Loucy (cell line): ENCODE measurements around the gene BTG4.
A peak's percentile ranks its signal among the peaks of the same experiment; 100 is the strongest.

Source experiments
- H2AFZ ChIP-seq: fragments of 200-600 bp; sonication (generic); 2 replicates; pipeline ENCODE4 v1.6.0; 2016; ENCODE audit warnings: antibody characterized with exemption, mild to moderate bottlenecking, low read length, moderate library complexity
- H3F3A ChIP-seq: fragments of 200-600 bp; 2 replicates; pipeline ENCODE4 v1.6.0; 2016; ENCODE audit warnings: antibody characterized with exemption, low read depth, mild to moderate bottlenecking
- H3K27me3 ChIP-seq: fragments of 200-600 bp; sonication (generic); 2 replicates; pipeline ENCODE4 v1.6.1; 2014; ENCODE audit warnings: low read length, mild to moderate bottlenecking; ENCODE audit not compliant: insufficient read depth, poor library complexity, severe bottlenecking
- H3K36me3 ChIP-seq: fragments of 200-600 bp; sonication (generic); 2 replicates; pipeline ENCODE4 v1.6.1; 2016; ENCODE audit warnings: low read length; ENCODE audit not compliant: insufficient read depth
- H3K4me1 ChIP-seq: fragments of 200-600 bp; sonication (generic); 2 replicates; pipeline ENCODE4 v1.5.1; 2014; ENCODE audit warnings: low read length, mild to moderate bottlenecking; ENCODE audit not compliant: insufficient read depth, poor library complexity, severe bottlenecking
- H3K4me2 ChIP-seq: fragments of 200-600 bp; sonication (generic); 2 replicates; pipeline ENCODE4 v1.6.0; 2014; ENCODE audit warnings: antibody characterized with exemption, low read length, low read depth, mild to moderate bottlenecking; ENCODE audit not compliant: poor library complexity, severe bottlenecking
- H3K4me3 ChIP-seq: fragments of 200-600 bp; sonication (generic); 2 replicates; pipeline ENCODE4 v1.5.1; 2014; ENCODE audit warnings: low read length, mild to moderate bottlenecking, mixed read lengths; ENCODE audit not compliant: poor library complexity, severe bottlenecking
- H3K79me2 ChIP-seq: fragments of 200-600 bp; sonication (generic); 2 replicates; pipeline ENCODE4 v1.6.1; 2014; ENCODE audit warnings: low read length; ENCODE audit not compliant: insufficient read depth
- H3K9ac ChIP-seq: fragments of 200-600 bp; sonication (generic); 2 replicates; pipeline ENCODE4 v1.6.0; 2014; ENCODE audit warnings: mild to moderate bottlenecking, low read depth, low read length, moderate library complexity; ENCODE audit not compliant: poor library complexity, severe bottlenecking
- H3K9me2 ChIP-seq: fragments of 200-600 bp; sonication (generic); replicated peaks from 2 replicates; pipeline ENCODE4 v1.6.1; 2016; ENCODE audit warnings: low read depth, low read length, mixed read lengths
- H3K9me3 ChIP-seq: fragments of 200-600 bp; sonication (generic); 2 replicates; pipeline ENCODE4 v1.6.1; 2014; ENCODE audit warnings: mild to moderate bottlenecking, antibody characterized with exemption, low read length, low read depth; ENCODE audit not compliant: insufficient read depth
- H4K20me1 ChIP-seq: fragments of 200-600 bp; sonication (generic); 2 replicates; pipeline ENCODE4 v1.6.0; 2014; ENCODE audit warnings: antibody characterized with exemption, low read length, mild to moderate bottlenecking; ENCODE audit not compliant: insufficient read depth, poor library complexity, severe bottlenecking
- CTCF ChIP-seq: fragments of 200-600 bp; sonication (generic); conservative IDR thresholded peaks from 2 replicates; pipeline ENCODE4 v1.5.1; 2014; ENCODE audit warnings: mild to moderate bottlenecking, antibody characterized with exemption, low read length
- EZH2phosphoT487 ChIP-seq: fragments of 200-600 bp; IDR thresholded peaks from 2 replicates; pipeline ENCODE4 v1.6.1; 2018; ENCODE audit warnings: antibody characterized with exemption, mild to moderate bottlenecking, moderate library complexity, borderline replicate concordance

Gene BTG4

GRCh38 chr11:111560800-111561199 is 48.6 kb upstream of the BTG4 start:
- Histone ChIP-seq H3K4me3 (no peak overlapping the region), H3K9ac (peak overlapping the region; percentile 30), H3K9me2 (no peaks in the 10 kb centered on the region), H3K27me3 (no peaks in the 10 kb centered on the region), H3K9me3 (peaks cover 6% of the 10 kb centered on the region; the same call in 1 of the 2 replicates), H3F3A (no peaks in the 10 kb centered on the region), H3K4me1 (peaks cover 23% of the 10 kb centered on the region), H3K4me2 (peak overlapping the region; percentile 47), H3K36me3 (no peaks in the 10 kb centered on the region; the same call in 1 of the 2 replicates), H4K20me1 (no peaks in the 10 kb centered on the region), H3K79me2 (no peaks in the 10 kb centered on the region), H2AFZ (peak overlapping the region; percentile 37)
- no peak for TF ChIP-seq EZH2phosphoT487
- TF ChIP-seq CTCF, result no peak

GRCh38 chr11:111559800-111560464 is 47.7 kb upstream of the BTG4 start:
- TF ChIP-seq CTCF (no peak), EZH2phosphoT487 (no peak)
- Histone ChIP-seq H2AFZ (peak overlapping the region; percentile 56; the same call in 1 of the 2 replicates), H3K9ac (peak overlapping the region; percentile 30), H3K9me3 (peaks cover 9% of the 10 kb centered on the region; the same call in 1 of the 2 replicates), H3K4me2 (peak overlapping the region; percentile 47), H3K9me2 (no peaks in the 10 kb centered on the region), H3K4me1 (peaks cover 23% of the 10 kb centered on the region), H3K4me3 (no peak overlapping the region), H3K79me2 (no peaks in the 10 kb centered on the region), H3K36me3 (no peaks in the 10 kb centered on the region; the same call in 1 of the 2 replicates), H4K20me1 (no peaks in the 10 kb centered on the region), H3F3A (no peaks in the 10 kb centered on the region), H3K27me3 (no peaks in the 10 kb centered on the region)

GRCh38 chr11:111557425-111558111 is 45.4 kb upstream of the BTG4 start:
- TF ChIP-seq EZH2phosphoT487 (no peak), CTCF (no peak)
- H3K27me3 ChIP-seq, result no peaks in the 10 kb centered on the region
- H3K4me2 ChIP-seq, result no peak overlapping the region
- H3F3A ChIP-seq, result no peaks in the 10 kb centered on the region
- H2AFZ ChIP-seq, result no peak overlapping the region
- H3K79me2 ChIP-seq, result no peaks in the 10 kb centered on the region
- no peak overlapping the region for H3K4me3 ChIP-seq
- no peaks in the 10 kb centered on the region; the same call in 1 of the 2 replicates for H3K36me3 ChIP-seq
- peaks cover 9% of the 10 kb centered on the region; the same call in 1 of the 2 replicates for H3K9me3 ChIP-seq
- no peaks in the 10 kb centered on the region for H3K9me2 ChIP-seq
- H3K4me1 ChIP-seq, result peaks cover 23% of the 10 kb centered on the region
- no peaks in the 10 kb centered on the region for H4K20me1 ChIP-seq
- no peak overlapping the region for H3K9ac ChIP-seq
